Stimulated activated CD8-positive, alpha-beta memory T cell treated with anti-CD3 and anti-CD28 coated beads, Interleukin-12 subunit alpha, Interleukin-12 subunit beta, amount 100 ng/mL, for 4 hours (primary cell): ENCODE results near the gene SPATA13.
"Not testable (repeated sequence)": the region's sequence is repeated elsewhere in the genome, so short reads cannot be mapped to it uniquely, and the experiment has no call there.

Experiments used
- DNase-seq: peaks from one replicate; pipeline ENCODE4 v3.0.0-alpha.2; 2020; ENCODE audit warnings: low read depth

The SPATA13 gene

DNA sequence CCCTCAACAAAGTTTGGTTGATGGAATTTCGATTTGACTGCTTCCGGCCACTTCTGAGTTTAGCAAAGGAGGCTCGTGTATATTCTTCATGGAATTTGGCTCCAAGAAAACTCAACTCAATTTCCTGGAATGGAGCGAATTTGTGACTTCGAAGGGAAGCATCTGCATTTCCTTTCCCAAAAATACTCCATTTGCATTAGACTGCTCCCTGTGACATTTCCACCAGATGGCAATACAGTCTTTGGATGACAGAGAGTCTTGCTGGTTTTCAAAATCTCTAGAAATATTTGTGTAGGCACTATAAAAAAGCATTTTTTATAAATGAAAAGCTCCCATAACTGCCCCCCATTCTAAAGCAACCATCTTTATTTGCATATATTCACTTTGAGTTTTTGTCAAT lies 152.9 kb downstream of the SPATA13 start:
- no peak for DNase-seq

DNA sequence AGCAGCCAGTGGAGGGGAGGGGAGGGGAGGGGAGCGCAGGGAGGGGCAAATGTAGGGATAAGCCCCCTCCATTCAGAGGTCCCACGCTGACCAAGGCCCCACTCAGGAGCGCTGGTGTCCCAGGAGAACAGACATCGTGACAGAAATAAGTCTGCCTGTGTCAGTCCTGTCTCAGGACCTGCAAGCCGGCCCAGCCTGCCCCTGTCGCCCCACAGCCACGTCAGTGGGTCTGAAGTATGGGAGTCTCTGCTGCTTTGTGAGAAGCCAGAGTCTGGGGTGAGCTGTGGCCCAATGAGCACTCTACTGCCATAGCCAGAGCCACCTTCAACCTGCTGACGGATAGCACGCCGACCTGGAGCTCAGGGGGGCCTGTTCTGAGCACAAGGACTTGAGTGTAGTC lies 157.3 kb downstream of the SPATA13 start:
- not testable (repeated sequence) for DNase-seq

DNA sequence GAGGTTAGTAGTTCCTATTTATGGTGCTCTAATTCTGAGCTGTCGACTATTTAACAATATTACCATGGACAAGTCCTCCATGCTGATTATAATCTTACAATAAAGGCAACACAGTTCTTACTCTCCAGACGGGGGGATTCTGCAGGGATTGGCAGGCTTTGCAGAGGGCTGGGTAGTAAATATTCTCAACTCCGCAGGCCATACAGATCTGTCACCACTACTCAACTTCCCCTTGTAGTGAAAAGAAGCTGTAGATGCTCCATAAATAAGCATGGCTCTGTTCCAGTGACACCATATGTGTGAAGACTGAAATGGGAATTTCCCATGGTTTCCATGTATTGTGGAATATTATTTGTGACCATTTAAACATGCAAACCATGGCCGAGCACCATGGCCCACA lies 158.4 kb downstream of the SPATA13 start:
- not testable (repeated sequence) for DNase-seq

DNA sequence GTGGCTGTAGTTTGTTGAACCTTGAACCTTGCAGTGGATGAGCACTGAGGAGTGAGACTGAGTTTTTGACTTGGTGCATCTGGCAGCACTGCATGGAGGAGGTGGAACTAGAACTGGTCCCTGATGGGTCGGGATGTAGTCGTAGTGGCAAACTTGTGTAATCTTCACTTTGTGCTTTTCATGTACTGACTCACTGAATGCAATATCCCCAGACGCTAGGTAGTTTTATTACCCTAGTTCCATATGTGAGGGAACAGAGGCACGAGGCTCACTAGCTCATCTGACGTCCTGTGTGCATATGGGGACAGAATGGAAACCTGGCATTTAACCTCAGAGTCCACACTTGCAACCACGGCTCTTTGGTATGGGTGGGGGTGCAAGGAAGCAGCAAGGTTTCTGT lies 159.1 kb downstream of the SPATA13 start:
- DNase-seq: not testable (repeated sequence)

DNA sequence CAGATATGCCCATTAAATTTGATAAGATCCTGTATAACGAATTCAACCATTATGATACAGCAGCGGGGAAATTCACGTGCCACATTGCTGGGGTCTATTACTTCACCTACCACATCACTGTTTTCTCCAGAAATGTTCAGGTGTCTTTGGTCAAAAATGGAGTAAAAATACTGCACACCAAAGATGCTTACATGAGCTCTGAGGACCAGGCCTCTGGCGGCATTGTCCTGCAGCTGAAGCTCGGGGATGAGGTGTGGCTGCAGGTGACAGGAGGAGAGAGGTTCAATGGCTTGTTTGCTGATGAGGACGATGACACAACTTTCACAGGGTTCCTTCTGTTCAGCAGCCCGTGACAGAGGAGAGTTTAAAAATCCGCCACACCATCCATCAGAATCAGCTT lies 160.9 kb downstream of the SPATA13 start:
- DNase-seq: not testable (repeated sequence)

DNA sequence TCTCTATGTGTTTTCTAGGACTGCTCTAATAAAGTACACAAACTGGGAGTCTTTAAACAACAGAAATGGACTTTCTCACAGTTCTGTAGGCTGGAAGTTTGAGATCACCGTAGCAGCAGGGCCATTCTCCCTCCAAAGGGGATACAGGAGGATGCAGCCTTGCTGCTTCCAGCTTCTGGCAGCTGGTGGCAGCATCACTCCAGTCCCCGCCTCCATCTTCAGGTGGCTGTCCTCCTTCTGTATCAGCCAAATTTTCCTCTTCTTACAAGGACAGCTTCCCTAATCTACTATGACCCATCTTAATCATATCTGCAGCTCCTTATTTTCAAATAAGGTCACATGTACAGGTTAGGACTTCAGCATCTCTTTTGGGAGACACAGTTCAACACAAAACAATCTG lies 161.9 kb downstream of the SPATA13 start:
- not testable (repeated sequence) for DNase-seq

DNA sequence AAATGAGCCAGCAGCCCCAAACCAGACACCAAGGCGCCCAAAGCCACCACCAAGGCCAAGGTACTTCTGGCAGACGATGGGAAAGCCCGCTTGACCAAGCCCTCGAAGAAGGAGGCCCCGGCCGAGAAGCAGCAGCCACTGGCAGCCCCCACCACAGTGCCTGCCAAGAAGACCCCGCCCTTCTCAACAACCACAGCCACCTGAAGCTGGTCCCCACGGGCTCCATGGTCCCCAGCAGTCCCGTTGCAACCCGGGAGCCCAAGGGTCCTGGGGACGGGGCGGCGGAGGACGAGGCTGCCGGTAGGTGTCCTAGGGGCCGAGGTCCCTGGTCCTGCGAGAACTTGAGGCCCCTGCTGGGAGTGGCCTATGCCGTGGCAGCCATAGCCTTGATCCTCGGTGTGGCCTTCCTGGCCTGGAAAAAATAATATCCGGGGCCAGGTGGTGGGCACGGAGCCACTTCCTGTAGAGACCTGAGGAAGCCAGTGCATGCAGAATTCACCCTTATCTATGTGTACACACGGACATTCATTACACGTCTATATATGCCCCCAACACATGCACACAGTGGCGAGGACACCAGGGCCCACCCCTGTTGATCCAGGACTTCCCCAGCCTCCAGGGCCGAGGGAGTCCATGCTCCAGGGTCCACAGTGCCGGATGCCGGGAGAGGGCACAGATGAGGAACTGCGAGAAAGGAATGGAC lies 162.7 kb downstream of the SPATA13 start:
- no peak for DNase-seq

DNA sequence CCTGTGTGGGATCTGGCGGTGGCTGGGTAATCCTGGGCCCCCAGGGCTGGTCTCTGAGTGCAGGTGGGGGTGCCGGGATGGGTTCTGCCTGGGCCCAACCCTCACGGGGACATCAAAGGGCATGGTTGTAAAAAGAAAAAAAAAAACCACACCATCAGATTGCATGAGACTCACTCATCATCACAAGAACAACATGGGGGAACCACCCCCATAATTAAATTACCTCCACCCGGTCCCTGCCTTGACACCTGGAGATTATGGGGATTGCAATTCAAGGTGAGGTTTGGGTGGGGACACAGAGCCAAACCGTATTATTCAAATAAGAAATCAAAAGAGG lies 163.2 kb downstream of the SPATA13 start:
- no peak for DNase-seq

DNA sequence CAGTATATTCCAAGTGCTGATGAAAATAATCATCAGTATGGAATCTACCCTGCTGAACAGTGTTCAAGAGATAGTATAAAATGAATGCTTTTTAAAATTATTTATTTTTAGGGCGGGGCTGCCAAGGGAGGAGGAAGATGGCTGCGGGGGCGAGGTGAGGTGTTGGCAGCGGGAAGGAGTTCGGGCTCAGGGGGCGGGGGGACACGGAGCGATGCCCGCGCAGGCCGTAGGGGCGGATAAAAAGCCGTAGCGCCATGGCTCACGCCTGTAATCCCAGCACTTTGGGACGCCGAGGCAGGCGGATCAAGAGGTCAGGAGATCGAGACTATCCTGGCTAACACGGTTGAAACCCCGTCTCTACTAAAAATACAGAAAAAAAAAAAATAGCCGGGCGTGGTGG lies 167.1 kb downstream of the SPATA13 start:
- not testable (repeated sequence) for DNase-seq

DNA sequence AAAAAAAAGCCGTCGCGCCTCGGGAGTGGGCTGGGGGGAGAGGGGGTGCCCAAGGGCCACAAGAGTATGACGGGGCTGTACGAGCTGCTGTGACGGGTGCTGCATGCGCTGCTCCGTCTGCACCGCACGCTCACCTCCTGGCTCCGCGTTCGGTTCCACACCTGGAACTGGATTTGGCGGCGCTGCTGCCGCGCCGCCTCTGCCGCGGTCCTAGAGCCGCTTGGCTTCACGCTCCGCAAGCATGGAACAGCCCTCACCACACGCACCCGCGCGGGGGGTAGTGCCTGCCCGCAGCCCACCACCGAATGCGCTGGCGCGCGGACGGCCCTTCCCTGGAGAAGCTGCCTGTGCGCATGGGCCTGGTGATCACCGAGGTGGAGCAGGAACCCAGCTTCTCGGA lies 167.6 kb downstream of the SPATA13 start:
- DNase-seq: no peak

DNA sequence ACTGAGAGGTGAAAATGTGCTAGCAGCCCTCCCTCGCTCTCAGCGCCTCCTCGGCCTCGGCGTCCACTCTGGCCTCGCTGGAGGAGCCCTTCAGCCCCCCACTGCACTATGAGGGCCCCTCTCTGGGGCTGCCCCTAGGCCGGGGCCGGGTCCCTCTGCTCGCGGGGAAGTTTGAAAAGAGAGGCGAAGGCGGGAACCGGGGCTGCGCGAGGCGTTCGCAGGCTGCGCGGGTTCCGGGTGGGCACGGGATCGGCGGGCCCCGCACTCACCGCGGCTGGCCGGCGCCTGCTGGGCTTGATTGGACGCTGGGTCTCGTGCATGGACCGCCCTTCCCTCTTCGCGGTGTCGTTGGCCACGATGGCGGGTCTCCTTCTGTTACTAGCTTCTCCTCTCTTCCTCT lies 178.2 kb downstream of the SPATA13 start:
- no peak for DNase-seq

DNA sequence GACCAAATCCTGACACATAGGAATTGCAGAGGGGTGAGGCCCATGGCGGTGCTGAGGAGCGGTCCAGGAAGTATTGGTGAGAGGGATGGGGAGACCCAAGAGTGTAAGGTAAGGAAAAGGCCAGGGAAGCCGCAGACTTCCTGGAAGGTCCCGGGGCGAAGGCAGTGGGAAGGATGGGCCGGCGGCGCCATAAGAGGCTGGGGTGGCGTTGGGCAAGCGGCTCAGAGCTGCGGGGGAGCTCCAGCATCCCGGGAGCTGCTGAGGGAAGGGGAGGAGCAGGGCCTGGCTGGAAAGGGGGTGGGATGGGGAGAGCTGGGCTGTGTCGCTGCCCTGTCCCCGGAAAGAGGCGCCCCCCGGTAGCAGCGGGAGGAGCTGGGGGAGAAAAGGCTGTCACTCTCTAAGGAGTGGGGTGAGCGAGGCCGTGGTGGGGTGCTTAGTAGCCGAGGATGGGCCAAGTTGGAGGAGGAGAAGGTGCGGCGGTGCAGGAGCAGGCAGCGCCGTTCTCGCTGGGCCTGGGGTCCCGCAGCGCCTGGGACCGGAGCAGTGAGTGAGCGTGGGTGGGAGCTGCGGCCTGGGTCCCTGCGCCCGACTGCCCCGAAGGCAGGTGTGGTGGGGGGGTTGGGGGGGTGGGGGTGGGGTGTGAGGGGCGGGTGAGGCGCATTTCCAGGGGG lies 179.6 kb downstream of the SPATA13 start:
- no peak for DNase-seq

DNA sequence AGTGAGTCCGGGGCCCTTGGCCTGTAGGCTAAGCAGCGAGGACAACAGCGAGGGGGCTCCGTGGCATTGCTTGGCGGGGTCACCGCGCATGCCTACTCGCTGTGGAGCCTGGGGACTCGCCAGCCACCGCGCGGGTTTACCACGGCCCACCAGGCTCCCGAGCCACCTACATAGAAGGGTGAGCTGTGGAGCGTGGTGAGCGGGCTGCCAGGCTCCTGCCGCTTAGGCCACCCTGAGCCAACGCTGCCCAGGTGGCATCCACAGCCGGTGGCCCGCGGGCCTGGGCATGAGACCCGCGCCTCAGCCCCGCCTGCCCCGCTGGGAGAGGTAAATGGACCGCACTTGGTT lies 180.1 kb downstream of the SPATA13 start:
- no peak for DNase-seq

DNA sequence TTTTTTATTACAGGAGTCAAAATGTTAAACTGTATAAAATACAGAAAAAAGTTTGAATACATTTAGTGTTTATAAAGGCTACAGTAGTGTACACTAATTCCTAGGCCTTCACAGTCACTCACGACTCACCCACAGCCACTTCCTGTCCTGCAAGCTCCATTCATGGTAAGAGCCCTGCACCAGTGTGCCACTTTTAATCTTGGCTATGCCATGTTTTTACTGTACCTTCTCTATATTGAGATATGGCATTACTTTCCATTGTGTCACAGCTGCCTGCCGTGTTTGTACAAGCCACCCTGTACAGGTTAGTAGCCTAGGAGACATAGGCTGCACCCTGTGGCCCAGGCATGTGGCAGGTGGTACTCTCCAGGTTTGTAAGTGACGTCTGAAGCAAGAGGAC lies 180.9 kb downstream of the SPATA13 start:
- no peak for DNase-seq

DNA sequence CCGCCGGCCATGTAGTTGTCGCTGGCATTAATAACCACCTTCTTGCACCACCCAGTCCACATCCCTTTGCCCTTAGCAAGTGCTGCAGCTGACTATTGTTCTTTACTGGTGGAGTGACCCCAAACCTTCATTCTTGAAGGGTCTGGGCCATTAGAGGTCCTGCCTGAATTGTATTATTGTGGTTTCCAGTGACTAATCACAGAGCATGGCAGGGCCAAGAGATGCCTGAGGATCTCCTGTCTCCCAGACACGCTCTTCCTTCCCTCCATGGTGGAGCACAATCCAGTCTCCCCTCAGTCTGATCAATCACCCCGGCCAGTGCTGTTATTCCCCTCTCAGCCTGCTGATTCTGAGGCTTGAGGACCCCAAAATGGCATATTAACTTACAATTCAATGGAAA lies 187.9 kb downstream of the SPATA13 start:
- no peak for DNase-seq

DNA sequence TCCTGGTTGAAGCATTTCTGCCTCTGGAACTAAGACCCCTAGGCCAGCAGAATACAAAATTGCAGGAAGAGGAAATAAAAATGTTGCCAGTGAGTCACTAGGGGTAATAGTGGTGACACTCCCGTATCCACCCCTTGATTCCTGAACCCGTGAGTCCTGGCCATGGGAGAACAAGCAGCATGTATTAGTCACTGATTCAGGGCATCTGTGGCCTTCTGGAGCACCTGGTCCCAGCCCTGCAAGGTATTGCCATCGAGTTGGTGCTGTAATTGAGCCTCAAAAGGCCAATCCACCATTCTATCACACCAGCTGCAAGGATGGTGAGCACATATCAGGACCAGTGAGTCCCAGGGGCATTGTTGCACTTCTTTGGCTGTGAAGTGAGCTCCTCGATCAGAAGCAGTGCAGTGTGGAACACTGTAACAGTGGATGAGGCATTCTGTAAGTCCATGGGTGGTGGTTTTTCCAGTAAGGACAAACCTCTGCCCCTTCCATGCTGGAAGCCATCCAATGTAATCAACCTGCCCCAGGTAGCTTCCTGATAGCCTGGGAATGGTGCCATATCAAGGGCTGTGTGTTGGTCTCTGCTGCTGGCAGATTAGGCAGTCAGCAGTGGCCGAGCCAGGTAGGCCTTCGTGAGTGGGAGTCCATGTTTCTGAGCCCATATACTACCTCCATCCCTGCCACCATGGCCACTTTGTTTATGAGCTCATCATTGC lies 188.4 kb downstream of the SPATA13 start:
- DNase-seq: no peak

DNA sequence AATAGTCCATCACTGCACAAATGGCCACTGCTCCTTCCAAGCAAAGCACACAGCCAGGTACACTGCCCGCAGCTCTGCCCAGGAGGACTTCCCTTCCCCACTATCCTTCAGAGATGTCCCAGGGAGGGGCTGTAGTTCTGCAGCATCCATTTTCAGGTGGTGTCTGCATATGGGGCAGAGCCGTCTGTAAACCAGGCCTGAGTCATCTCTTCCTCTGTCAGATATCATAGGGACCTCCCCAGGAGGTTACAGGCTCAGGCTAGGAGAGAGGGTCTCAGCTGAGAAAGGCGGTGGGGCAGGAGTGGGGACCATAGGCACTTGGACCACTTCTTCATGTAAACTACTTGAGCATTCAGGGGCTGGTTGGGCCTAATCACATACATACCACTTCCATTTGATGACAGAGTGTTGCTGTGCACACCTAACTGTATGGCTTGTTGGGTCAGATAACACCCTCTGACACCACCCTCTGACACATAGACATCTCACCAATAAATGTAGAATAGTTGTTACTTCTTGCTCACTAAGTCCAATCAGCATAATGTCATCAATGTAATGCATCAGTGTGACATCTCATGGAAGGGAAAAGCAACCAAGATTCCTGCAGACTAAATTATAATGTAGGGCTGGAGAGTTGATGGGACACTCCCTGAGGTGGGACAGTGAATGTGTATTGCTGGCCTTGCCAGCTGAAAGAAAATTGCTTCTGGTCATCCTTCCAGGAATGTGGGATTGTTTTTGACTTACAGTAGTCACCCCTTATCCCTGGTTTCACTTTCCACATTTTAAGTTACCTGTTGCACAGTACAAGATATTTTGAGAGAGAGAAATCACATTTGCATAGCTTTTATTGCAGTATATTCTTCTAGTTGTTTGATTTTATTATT lies 189.5 kb downstream of the SPATA13 start:
- not testable (repeated sequence) for DNase-seq

DNA sequence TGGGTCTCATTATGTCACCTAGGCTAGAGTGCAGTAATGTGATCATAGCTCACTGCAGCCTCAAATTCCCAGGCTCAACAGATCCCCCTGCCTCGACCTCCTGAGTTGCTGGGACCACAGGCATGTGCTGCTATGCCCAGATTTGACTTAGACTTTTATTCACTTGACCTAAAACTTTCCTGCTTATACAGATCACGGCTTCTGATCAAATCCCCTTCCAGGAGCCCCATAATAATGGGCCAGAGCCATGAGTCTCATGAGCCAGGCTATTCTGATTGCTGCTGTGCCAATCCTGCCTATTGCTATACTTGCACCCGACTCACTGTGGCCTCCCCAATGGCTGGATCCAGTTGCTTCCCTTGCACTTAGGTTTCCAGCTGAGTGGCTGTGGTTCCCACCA lies 190.9 kb downstream of the SPATA13 start:
- no peak for DNase-seq

DNA sequence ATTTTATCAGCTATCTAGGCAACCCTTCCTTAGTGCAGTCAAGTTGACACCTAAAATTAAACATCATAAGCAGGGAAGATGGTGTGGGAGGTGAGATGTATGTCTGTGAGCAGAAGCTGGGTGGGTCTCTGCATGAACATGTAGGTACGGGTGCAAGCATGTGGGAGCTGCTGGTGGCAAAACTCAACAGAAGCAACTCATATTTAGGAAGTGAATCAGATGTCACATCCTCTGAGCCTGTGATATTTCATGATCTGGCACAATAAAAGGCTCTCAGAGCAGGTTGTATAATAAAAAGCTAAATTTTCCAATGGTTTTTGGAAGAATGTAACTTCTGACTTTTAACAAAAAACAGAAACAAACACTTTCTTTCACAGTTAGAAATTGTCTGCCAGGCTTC lies 193.2 kb downstream of the SPATA13 start:
- no peak for DNase-seq

DNA sequence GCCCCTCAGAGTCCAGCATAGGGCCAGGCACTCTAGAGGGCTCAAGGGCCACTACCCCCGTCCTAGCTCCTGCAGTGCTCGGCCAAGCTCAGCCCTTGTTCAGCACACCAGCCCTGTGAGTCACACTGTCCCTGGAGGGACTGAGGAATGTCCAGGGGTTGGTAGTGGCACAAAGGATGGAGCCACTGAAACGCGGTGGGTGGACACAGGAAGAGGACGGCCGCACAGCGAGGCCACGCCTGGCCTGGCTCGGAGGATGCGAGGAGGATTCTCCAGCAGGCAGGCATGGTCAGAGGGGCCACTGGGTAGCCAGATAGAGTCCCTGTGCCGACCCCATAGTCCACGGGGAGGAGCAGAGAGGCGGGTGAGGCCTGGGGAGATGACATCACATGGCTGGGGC lies 194.6 kb downstream of the SPATA13 start:
- DNase-seq: no peak

DNA sequence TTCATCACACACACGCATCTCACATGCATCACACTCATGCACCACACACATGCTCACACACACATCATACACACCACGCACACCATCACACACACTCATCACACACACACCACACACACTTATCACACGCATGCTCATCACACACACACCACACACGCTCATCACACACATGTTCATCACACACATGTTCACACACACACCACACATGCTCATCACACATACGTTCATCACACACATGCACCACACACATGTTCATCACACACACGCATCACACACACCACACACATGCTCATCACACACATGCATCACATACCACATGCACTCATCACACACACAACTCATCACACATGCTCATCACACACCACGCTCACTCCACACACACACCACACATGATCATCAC lies 195.8 kb downstream of the SPATA13 start:
- no peak for DNase-seq
